Cardiac muscle cell (in vitro differentiated cells and primary cell): ENCODE data around the gene NR5A1. TPM values are rescaled to one million over a fixed set of nuclear protein-coding genes. Genes with fewer than 3 reads are reported as not detected.

Experiments
- DNase-seq, 2 donors: peaks; one replicate each; pipeline versions ENCODE4 v3.0.0 to v3.0.0-alpha.2; 2010 to 2017; ENCODE audit warnings: low read depth in 1 of 2, low spot score in 1 of 2
- H3K27ac ChIP-seq: fragments of 200-600 bp; sonication (generic); 2 replicates; pipeline ENCODE4 v1.5.1; 2016
- H3K27me3 ChIP-seq: fragments of 200-600 bp; sonication (generic); 2 replicates; pipeline ENCODE4 v1.6.0; 2016; ENCODE audit warnings: control low read depth
- H3K36me3 ChIP-seq: fragments of 200-600 bp; sonication (generic); 2 replicates; pipeline ENCODE4 v1.5.1; 2016; ENCODE audit warnings: control low read depth
- H3K4me1 ChIP-seq: fragments of 200-600 bp; sonication (generic); 2 replicates; pipeline ENCODE4 v1.8.1; 2017; ENCODE audit warnings: low read depth, mild to moderate bottlenecking, mixed run types
- H3K4me3 ChIP-seq: fragments of 200-600 bp; sonication (generic); 2 replicates; pipeline ENCODE4 v1.5.1; 2016; ENCODE audit warnings: mild to moderate bottlenecking
- H3K9me3 ChIP-seq: fragments of 200-600 bp; sonication (generic); 2 replicates; pipeline ENCODE4 v1.5.1; 2017; ENCODE audit warnings: low read depth, mild to moderate bottlenecking, control low read depth
- CTCF ChIP-seq: IDR thresholded peaks from 2 replicates; pipeline ENCODE4 v1.5.1; 2012; ENCODE audit warnings: low read depth, mild to moderate bottlenecking, low read length
- polyA plus RNA-seq: library from polyadenylated mRNA; unstranded; fragments of >200 nt; fragmentation: Nextera tagmentation; extraction: Ambion mirVana; gene quantifications from 2 replicates; pipeline ENCODE4 v1.2.1, GENCODE V29; 2016
- total RNA-seq: library from RNA; depleted of rRNA; stranded (reverse); fragments of >200 nt; gene quantifications from 2 replicates; pipeline ENCODE4 v1.2.3, GENCODE V29; 2016

NR5A1 gene
- total and polyA plus RNA-seq, 2 experiments from 2014 or later = 0.12 TPM; not detected in 1

- no peaks in the 10 kb centered on the region for H3K9me3 ChIP-seq
- no peak for DNase-seq
- H3K27ac ChIP-seq = no peak overlapping the region
- H3K27me3 ChIP-seq = no peaks in the 10 kb centered on the region
- TF ChIP-seq CTCF = no peak
- no peak overlapping the region for H3K4me3 ChIP-seq
- H3K4me1 ChIP-seq = peaks cover 4% of the 10 kb centered on the region
- H3K36me3 ChIP-seq = no peaks in the 10 kb centered on the region
Observed at GRCh38 chr9:124550072-124550471, 42.9 kb upstream of the NR5A1 start.

GRCh38 chr9:124549016-124549415 lies 41.8 kb upstream of the NR5A1 start:
- Histone ChIP-seq H3K27ac (no peak overlapping the region), H3K4me3 (no peak overlapping the region), H3K27me3 (no peaks in the 10 kb centered on the region), H3K4me1 (peaks cover 4% of the 10 kb centered on the region), H3K36me3 (no peaks in the 10 kb centered on the region), H3K9me3 (no peaks in the 10 kb centered on the region)
- no peak for TF ChIP-seq CTCF
- no peak for DNase-seq

- Histone ChIP-seq H3K27me3 (no peaks in the 10 kb centered on the region), H3K4me3 (no peak overlapping the region), H3K36me3 (no peaks in the 10 kb centered on the region), H3K27ac (no peak overlapping the region), H3K4me1 (peaks cover 3% of the 10 kb centered on the region), H3K9me3 (no peaks in the 10 kb centered on the region)
- TF ChIP-seq CTCF = no peak
- no peak for DNase-seq
Observed at GRCh38 chr9:124544535-124544934, 37.3 kb upstream of the NR5A1 start.

- Histone ChIP-seq H3K4me3 (no peak overlapping the region), H3K9me3 (no peaks in the 10 kb centered on the region), H3K27ac (no peak overlapping the region), H3K27me3 (no peaks in the 10 kb centered on the region), H3K4me1 (peaks cover 7% of the 10 kb centered on the region), H3K36me3 (no peaks in the 10 kb centered on the region)
- DNase-seq = no peak
- TF ChIP-seq CTCF = no peak
Observed at GRCh38 chr9:124541824-124542223, 34.6 kb upstream of the NR5A1 start.

- Histone ChIP-seq H3K36me3 (peaks cover 14% of the 10 kb centered on the region), H3K4me3 (no peak overlapping the region), H3K9me3 (no peaks in the 10 kb centered on the region), H3K27ac (no peak overlapping the region), H3K4me1 (peaks cover 7% of the 10 kb centered on the region), H3K27me3 (no peaks in the 10 kb centered on the region)
- no peak for TF ChIP-seq CTCF
- DNase-seq = no peak
Observed at GRCh38 chr9:124537926-124538325, 30.7 kb upstream of the NR5A1 start.

GRCh38 chr9:124535846-124536245 lies 28.6 kb upstream of the NR5A1 start:
- peaks cover 14% of the 10 kb centered on the region for H3K36me3 ChIP-seq
- no peak for TF ChIP-seq CTCF
- DNase-seq = no peak
- H3K9me3 ChIP-seq = no peaks in the 10 kb centered on the region
- peak overlapping the region; percentile 42 for H3K27ac ChIP-seq
- no peak overlapping the region for H3K4me3 ChIP-seq
- H3K27me3 ChIP-seq = no peaks in the 10 kb centered on the region
- peaks cover 7% of the 10 kb centered on the region for H3K4me1 ChIP-seq
